Activated naive CD4-positive, alpha-beta T cell treated with anti-CD3 and anti-CD28 coated beads, Interleukin-2, amount 50 U/mL, for 24 hours (primary cell): ENCODE results near the gene EPC1.

Source experiments
- H3K27ac Mint-ChIP-seq: one replicate; pipeline ENCODE4 v1.8.0; 2021; ENCODE audit warnings: mild to moderate bottlenecking, mixed read lengths
- H3K27me3 Mint-ChIP-seq: one replicate; pipeline ENCODE4 v1.8.0; 2021; ENCODE audit warnings: mixed read lengths
- H3K36me3 Mint-ChIP-seq: one replicate; pipeline ENCODE4 v1.8.0; 2021; ENCODE audit warnings: mixed read lengths
- H3K4me1 Mint-ChIP-seq: one replicate; pipeline ENCODE4 v1.8.0; 2021; ENCODE audit warnings: mixed read lengths
- H3K4me3 Mint-ChIP-seq: one replicate; pipeline ENCODE4 v1.8.0; 2021; ENCODE audit warnings: mild to moderate bottlenecking, mixed read lengths
- H3K9me3 Mint-ChIP-seq: one replicate; pipeline ENCODE4 v1.8.0; 2021; ENCODE audit warnings: mixed read lengths

EPC1 gene

GRCh38 chr10:32328499-32328898 is 18.5 kb downstream of the EPC1 start:
- peak overlapping the region; percentile 56 for H3K4me3 Mint-ChIP-seq
- H3K27me3 Mint-ChIP-seq = no peaks in the 10 kb centered on the region
- H3K9me3 Mint-ChIP-seq = no peaks in the 10 kb centered on the region
- peaks cover 85% of the 10 kb centered on the region for H3K4me1 Mint-ChIP-seq
- H3K27ac Mint-ChIP-seq = peak overlapping the region; percentile 93
- H3K36me3 Mint-ChIP-seq = peaks cover 11% of the 10 kb centered on the region

GRCh38 chr10:32327364-32327691 is 19.6 kb downstream of the EPC1 start:
- no peaks in the 10 kb centered on the region for H3K27me3 Mint-ChIP-seq
- H3K9me3 Mint-ChIP-seq = no peaks in the 10 kb centered on the region
- H3K4me3 Mint-ChIP-seq = peak overlapping the region; percentile 34
- H3K36me3 Mint-ChIP-seq = peaks cover 9% of the 10 kb centered on the region
- H3K27ac Mint-ChIP-seq = peak overlapping the region; percentile 14
- H3K4me1 Mint-ChIP-seq = peaks cover 85% of the 10 kb centered on the region

- peak overlapping the region; percentile 34 for H3K4me3 Mint-ChIP-seq
- peaks cover 6% of the 10 kb centered on the region for H3K36me3 Mint-ChIP-seq
- H3K27me3 Mint-ChIP-seq = no peaks in the 10 kb centered on the region
- H3K27ac Mint-ChIP-seq = peak overlapping the region; percentile 69
- no peaks in the 10 kb centered on the region for H3K9me3 Mint-ChIP-seq
- peaks cover 85% of the 10 kb centered on the region for H3K4me1 Mint-ChIP-seq
These were observed 20.1 kb downstream of the EPC1 start for GRCh38 chr10:32326680-32327363.

GRCh38 chr10:32326119-32326518 is 20.8 kb downstream of the EPC1 start:
- Mint-ChIP-seq H3K36me3 (peaks cover 10% of the 10 kb centered on the region), H3K27me3 (no peaks in the 10 kb centered on the region), H3K27ac (peak overlapping the region; percentile 69), H3K4me3 (peak overlapping the region; percentile 24), H3K4me1 (peaks cover 87% of the 10 kb centered on the region), H3K9me3 (no peaks in the 10 kb centered on the region)

GRCh38 chr10:32323051-32323450 is 23.9 kb downstream of the EPC1 start:
- Mint-ChIP-seq H3K36me3 (peaks cover 9% of the 10 kb centered on the region), H3K4me1 (peaks cover 86% of the 10 kb centered on the region), H3K9me3 (no peaks in the 10 kb centered on the region), H3K4me3 (no peak overlapping the region), H3K27ac (no peak overlapping the region), H3K27me3 (no peaks in the 10 kb centered on the region)

GRCh38 chr10:32321016-32321631 is 25.8 kb downstream of the EPC1 start:
- Mint-ChIP-seq H3K27me3 (no peaks in the 10 kb centered on the region), H3K4me3 (no peak overlapping the region), H3K36me3 (peaks cover 8% of the 10 kb centered on the region), H3K27ac (no peak overlapping the region), H3K9me3 (no peaks in the 10 kb centered on the region), H3K4me1 (peaks cover 87% of the 10 kb centered on the region)

- Mint-ChIP-seq H3K4me1 (peaks cover 91% of the 10 kb centered on the region), H3K27me3 (no peaks in the 10 kb centered on the region), H3K36me3 (peaks cover 11% of the 10 kb centered on the region), H3K27ac (peak overlapping the region; percentile 85), H3K9me3 (no peaks in the 10 kb centered on the region), H3K4me3 (peak overlapping the region; percentile 45)
These were observed 28.5 kb downstream of the EPC1 start for GRCh38 chr10:32318476-32318896.

- Mint-ChIP-seq H3K27ac (peak overlapping the region; percentile 85), H3K27me3 (no peaks in the 10 kb centered on the region), H3K4me1 (peaks cover 91% of the 10 kb centered on the region), H3K36me3 (peaks cover 11% of the 10 kb centered on the region), H3K4me3 (peak overlapping the region; percentile 45), H3K9me3 (no peaks in the 10 kb centered on the region)
These were observed 29.1 kb downstream of the EPC1 start for GRCh38 chr10:32317795-32318357.

GRCh38 chr10:32315424-32315823 is 31.5 kb downstream of the EPC1 start:
- Mint-ChIP-seq H3K27me3 (no peaks in the 10 kb centered on the region), H3K36me3 (peaks cover 6% of the 10 kb centered on the region), H3K4me1 (peaks cover 83% of the 10 kb centered on the region), H3K4me3 (peak overlapping the region; percentile 37), H3K9me3 (no peaks in the 10 kb centered on the region), H3K27ac (peak overlapping the region; percentile 52)

GRCh38 chr10:32314588-32314987 is 32.4 kb downstream of the EPC1 start:
- Mint-ChIP-seq H3K36me3 (peaks cover 6% of the 10 kb centered on the region), H3K27ac (peak overlapping the region; percentile 85), H3K4me3 (peak overlapping the region; percentile 27), H3K9me3 (no peaks in the 10 kb centered on the region), H3K4me1 (peaks cover 79% of the 10 kb centered on the region), H3K27me3 (no peaks in the 10 kb centered on the region)

- H3K36me3 Mint-ChIP-seq = peaks cover 13% of the 10 kb centered on the region
- H3K27me3 Mint-ChIP-seq = no peaks in the 10 kb centered on the region
- H3K4me3 Mint-ChIP-seq = peak overlapping the region; percentile 52
- H3K9me3 Mint-ChIP-seq = no peaks in the 10 kb centered on the region
- H3K4me1 Mint-ChIP-seq = peaks cover 74% of the 10 kb centered on the region
- peak overlapping the region; percentile 88 for H3K27ac Mint-ChIP-seq
These were observed 38.8 kb downstream of the EPC1 start for GRCh38 chr10:32308027-32308603.

- peak overlapping the region; percentile 88 for H3K27ac Mint-ChIP-seq
- H3K36me3 Mint-ChIP-seq = peaks cover 15% of the 10 kb centered on the region
- H3K27me3 Mint-ChIP-seq = no peaks in the 10 kb centered on the region
- H3K4me1 Mint-ChIP-seq = peaks cover 74% of the 10 kb centered on the region
- H3K9me3 Mint-ChIP-seq = no peaks in the 10 kb centered on the region
- peak overlapping the region; percentile 47 for H3K4me3 Mint-ChIP-seq
These were observed 39.3 kb downstream of the EPC1 start for GRCh38 chr10:32307609-32308008.

- H3K27ac Mint-ChIP-seq = peak overlapping the region; percentile 85
- H3K4me1 Mint-ChIP-seq = peaks cover 81% of the 10 kb centered on the region
- no peaks in the 10 kb centered on the region for H3K9me3 Mint-ChIP-seq
- H3K36me3 Mint-ChIP-seq = peaks cover 16% of the 10 kb centered on the region
- H3K27me3 Mint-ChIP-seq = no peaks in the 10 kb centered on the region
- no peak overlapping the region for H3K4me3 Mint-ChIP-seq
These were observed 47.5 kb downstream of the EPC1 start for GRCh38 chr10:32299354-32299980.

GRCh38 chr10:32298075-32298812 is 48.7 kb downstream of the EPC1 start:
- peak overlapping the region; percentile 33 for H3K4me3 Mint-ChIP-seq
- H3K4me1 Mint-ChIP-seq = peaks cover 76% of the 10 kb centered on the region

GRCh38 chr10:32295027-32295426 is 51.9 kb downstream of the EPC1 start:
- H3K4me1 Mint-ChIP-seq = peaks cover 49% of the 10 kb centered on the region
- H3K27ac Mint-ChIP-seq = peak overlapping the region; percentile 42
- H3K4me3 Mint-ChIP-seq = no peak overlapping the region
- no peaks in the 10 kb centered on the region for H3K27me3 Mint-ChIP-seq
- peaks cover 9% of the 10 kb centered on the region for H3K36me3 Mint-ChIP-seq
- no peaks in the 10 kb centered on the region for H3K9me3 Mint-ChIP-seq

More at GRCh38 chr10:32298075-32298812, 48.7 kb downstream of the EPC1 start:
- Mint-ChIP-seq H3K36me3 (peaks cover 16% of the 10 kb centered on the region), H3K9me3 (no peaks in the 10 kb centered on the region), H3K27me3 (no peaks in the 10 kb centered on the region), H3K27ac (peak overlapping the region; percentile 85)
